Measurements from ENCODE around the gene B3GALT4.

Gene B3GALT4

DNA sequence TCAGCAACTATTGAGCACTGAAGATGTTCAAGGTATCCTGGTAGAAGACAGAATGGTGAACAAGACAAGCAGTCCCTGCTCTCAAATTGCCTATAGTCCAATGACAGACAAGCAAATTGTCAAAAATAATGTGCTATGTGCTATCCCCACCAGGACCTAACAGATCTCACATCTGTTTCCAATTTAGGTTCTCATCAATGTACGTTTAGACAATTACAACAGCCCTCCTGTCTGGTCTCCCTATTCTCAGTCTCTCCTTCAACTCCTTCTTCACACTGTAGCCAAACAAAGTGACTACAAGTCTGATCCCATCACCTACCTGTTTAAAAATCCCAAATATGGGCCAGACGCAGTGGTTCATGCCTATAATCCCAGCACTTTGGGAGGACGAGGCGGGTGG lies 29.4 kb downstream of the B3GALT4 start:
- in situ Hi-C loops (cut with MboI; ENCODE audit: low pct_unique_long_range_greater_than_20kb, low sequenced_read_pairs, unreplicated experiment): no loop called here
- TF ChIP-seq, protein P1, sequence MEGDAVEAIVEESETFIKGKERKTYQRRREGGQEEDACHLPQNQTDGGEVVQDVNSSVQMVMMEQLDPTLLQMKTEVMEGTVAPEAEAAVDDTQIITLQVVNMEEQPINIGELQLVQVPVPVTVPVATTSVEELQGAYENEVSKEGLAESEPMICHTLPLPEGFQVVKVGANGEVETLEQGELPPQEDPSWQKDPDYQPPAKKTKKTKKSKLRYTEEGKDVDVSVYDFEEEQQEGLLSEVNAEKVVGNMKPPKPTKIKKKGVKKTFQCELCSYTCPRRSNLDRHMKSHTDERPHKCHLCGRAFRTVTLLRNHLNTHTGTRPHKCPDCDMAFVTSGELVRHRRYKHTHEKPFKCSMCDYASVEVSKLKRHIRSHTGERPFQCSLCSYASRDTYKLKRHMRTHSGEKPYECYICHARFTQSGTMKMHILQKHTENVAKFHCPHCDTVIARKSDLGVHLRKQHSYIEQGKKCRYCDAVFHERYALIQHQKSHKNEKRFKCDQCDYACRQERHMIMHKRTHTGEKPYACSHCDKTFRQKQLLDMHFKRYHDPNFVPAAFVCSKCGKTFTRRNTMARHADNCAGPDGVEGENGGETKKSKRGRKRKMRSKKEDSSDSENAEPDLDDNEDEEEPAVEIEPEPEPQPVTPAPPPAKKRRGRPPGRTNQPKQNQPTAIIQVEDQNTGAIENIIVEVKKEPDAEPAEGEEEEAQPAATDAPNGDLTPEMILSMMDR (IDR thresholded peaks at IDR 0.05; ENCODE audit: extremely low read depth, insufficient read depth, missing control alignments): no peak
- no peak for DNase-seq (ENCODE audit: low spot score)

DNA sequence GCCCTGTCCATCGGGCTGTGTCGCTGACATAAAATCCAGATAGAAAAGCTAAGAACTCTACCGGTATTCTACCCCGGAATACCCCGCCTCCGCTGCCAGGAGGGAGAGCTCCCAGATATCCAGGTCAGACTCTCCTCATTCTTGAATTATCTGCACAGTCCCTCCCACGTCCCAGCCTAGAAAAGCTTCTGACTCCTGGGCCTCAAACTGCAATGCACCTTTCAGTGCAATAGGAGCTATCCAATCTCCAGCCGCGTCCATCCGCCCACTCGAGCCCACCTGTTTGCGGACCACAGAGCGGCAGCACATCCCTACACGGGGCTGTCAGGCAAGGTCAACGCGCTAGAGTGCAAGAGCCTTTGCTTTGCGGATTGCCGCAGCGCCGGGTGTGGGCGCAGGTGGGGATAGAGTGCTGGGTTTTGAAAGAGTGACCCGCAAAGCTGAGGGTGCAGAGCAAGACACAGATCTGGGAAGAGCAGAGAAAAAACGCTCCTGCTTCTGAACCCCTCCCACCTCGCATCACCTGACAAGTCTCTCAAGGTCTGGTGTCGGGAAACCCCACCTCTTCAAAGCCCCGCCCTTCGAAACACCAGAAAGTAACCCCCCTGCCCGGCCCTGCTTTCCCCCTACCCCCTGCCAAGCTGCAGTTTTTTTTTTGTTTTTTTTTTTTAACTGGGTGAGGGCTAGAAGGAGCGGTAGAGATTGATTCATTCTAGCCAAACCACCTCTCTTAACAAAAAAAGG lies 35.6 kb downstream of the B3GALT4 start:
- TF ChIP-seq, protein P1 (IDR thresholded peaks at IDR 0.05; ENCODE audit: extremely low read depth, insufficient read depth, missing control alignments): no peak
- DNase-seq (ENCODE audit: low spot score): peak; percentile 89
- in situ Hi-C loops (cut with MboI; ENCODE audit: low pct_unique_long_range_greater_than_20kb, low sequenced_read_pairs, unreplicated experiment): no loop called here

DNA sequence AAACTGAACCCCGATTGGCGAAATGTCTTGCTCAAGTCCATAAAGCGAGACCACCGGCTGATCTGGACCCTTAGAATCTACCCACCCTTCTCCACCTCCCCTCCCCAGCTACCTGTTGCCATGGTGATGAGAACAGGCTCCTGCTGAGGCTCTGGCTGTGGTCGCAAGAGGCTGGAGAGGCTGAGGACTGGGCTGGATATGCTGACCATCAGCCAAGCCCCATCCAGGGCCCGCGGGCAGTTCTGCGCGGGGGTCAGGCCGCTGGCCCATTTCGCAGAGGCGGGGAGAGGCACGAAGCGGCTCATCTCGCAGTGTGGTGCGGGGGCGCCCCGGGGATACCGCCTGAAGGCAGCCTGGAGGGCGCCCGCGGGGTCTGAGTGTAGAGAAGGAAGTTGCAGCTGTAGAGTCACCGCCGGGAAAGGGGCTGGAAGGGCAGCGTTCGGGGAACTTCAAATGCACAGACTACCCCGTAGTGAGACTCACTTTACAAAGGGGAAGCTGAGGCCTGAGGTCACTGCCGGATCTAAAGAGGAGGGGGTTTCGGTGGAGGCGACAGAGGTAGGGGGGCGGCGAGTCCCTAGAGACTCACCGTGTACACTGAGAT lies 36.3 kb downstream of the B3GALT4 start:
- no peak for DNase-seq (ENCODE audit: low spot score)
- in situ Hi-C loops (cut with MboI; ENCODE audit: low pct_unique_long_range_greater_than_20kb, low sequenced_read_pairs, unreplicated experiment): no loop called here
- TF ChIP-seq, protein P1 (IDR thresholded peaks at IDR 0.05; ENCODE audit: extremely low read depth, insufficient read depth, missing control alignments): peak; percentile 11

DNA sequence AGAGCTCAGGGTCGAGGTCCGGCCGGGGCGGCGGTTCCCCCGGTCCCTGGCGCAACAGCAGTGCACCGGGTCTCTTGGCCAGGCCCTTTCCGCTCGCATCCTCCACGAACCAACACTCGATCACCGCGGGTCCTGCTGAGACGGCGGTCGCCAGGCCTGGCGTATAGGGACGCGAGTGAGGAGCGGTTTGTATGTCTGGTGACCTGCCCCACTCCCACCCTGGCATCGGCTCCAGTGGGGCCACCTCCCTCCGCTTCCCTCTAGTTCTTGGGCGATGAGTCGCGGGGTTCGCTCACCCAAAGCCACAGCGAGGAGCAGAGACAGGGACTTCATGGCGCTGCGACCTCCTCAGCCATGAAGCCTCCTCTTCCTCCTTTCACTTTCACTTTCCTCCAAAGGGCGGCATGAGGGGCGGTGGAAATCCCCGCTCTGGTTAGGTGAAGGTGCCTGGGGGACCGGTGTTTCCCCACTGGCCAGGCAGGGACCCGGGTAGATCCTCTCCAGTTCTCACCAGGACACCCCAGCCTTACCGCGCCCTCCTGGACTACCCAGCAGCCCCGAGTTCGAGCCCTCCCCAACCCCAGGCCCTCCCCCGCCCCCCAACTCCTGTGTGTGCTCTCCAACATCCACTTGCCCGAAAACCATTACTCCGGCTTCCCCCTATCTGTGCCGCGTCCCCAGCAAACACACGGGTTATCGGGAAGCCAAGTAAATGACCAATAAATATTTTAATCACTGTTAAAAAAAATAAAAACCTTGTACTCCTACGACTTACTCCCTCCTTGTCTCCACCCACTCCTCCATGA lies 37.0 kb downstream of the B3GALT4 start, which contains the start of gene TAPBP:
Gene TAPBP (minus strand): TSS at position 370 of the 806 bp plus-strand sequence. CDS start 37 bp downstream, at position 333.
- in situ Hi-C loops (cut with MboI; ENCODE audit: low pct_unique_long_range_greater_than_20kb, low sequenced_read_pairs, unreplicated experiment): no loop called here
- TF ChIP-seq, protein P1 (IDR thresholded peaks at IDR 0.05; ENCODE audit: extremely low read depth, insufficient read depth, missing control alignments): no peak
- peak; percentile 89 for DNase-seq (ENCODE audit: low spot score)

DNA sequence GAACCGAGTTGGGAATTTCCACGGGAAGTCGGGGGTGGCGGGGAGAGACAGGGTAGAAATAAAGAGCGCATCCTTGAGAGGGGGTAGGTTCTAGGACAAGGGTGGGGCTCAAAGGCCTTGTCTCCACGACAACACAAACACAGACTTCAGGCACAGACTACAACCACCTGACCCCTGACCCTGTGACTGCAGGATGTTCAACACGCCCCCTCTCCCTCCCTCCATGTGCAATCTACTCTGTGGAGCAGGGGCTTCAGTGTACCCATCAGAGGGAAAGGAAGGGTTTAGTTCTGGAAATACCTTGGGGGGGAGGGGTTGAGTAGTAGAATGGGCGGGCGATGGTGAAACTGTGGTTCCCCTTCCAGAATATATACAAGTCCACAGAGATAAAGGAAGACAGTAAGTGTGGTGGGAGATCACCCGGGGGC lies 37.6 kb downstream of the B3GALT4 start:
- in situ Hi-C loops (cut with MboI; ENCODE audit: low pct_unique_long_range_greater_than_20kb, low sequenced_read_pairs, unreplicated experiment): no loop called here
- TF ChIP-seq, protein P1 (IDR thresholded peaks at IDR 0.05; ENCODE audit: extremely low read depth, insufficient read depth, missing control alignments): no peak
- peak; percentile 77 for DNase-seq (ENCODE audit: low spot score)

Measured in GM13977 (cell line).